Stimulated activated CD4-positive, alpha-beta T cell treated with anti-CD3 and anti-CD28 coated beads, Interleukin-2, amount 100 ng/mL, for 4 hours (primary cell): ENCODE data around the gene RET.

ENCODE experiments used
- DNase-seq: peaks from one replicate; pipeline ENCODE4 v3.0.0-alpha.2; 2020; ENCODE audit warnings: low read depth

RET gene

DNA sequence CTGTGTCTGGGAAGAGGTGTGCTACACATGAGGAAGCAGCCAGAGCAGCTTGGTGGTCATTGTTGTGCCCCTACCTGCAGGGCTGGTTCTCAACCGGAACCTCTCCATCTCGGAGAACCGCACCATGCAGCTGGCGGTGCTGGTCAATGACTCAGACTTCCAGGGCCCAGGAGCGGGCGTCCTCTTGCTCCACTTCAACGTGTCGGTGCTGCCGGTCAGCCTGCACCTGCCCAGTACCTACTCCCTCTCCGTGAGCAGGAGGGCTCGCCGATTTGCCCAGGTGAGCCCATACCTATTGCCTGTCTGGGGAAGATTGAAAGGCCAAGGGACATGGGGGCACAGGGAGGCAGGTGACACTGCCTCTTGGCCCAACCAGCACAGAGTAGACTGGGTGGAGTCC, 32.1 kb downstream of the RET start:
- no peak for DNase-seq

DNA sequence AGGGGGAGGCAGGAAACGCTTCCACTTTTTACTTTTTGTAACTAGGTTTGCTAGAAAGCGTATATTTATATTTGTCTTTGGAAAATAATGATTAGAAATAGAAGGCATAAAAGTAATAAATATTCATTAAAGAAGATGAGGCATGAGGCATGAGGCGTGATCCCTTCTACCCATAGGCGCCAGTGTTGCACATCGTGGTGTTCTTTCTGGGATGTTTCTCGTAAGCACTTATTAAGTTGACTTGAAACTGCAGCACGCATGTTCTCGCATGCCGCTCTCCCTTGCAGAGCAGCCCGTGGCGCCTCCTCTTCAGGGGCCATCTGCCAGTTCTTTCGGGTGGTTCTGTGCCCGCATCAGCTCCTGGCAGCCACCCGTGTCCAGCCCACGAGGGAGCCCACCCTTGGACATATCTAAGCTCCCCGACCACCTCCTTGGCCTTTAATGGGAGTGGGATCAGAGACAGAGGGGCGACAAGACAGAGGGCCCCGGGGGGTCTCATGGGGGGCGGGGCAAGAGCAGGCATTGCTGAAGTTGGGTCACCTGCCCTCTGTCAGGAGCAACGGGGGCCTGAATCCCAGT, 32.9 kb downstream of the RET start:
- DNase-seq = no peak

DNA sequence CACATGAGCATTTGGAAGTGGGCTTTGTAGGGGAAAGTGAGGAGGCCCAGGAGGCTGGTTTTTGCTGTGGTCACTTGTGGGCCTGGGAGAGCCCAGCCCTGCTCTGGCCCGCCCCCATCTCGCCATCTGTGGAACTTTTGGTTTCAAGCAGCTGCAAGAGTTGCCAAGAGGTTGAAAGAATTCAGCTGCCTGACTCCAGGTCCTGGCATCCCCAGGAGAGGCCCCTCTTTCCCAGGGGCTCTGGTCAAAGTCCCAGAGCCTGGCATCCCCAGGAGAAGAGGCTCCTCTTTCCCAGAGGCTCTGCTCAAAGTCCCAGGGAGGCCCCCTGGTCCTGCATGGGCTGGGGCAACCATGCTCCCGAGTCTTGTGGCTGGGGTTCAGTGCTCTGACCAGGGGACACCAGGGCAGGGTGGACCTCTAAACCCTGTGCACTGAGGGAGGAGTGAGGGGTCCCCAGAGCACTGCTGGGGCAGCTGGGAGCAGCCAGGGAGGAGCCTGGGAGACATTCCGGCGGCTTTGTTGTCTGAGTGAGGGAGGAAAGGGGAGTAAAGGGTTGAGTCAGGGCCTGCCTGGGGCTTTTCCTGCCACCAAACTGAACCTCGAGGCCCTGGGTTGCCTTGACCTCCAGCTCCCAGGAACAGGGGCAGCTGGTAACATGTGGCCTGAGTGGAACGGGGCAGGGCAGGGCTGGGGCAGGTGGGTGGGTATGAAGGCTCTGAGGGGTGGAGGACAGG, 33.6 kb downstream of the RET start:
- DNase-seq = no peak

DNA sequence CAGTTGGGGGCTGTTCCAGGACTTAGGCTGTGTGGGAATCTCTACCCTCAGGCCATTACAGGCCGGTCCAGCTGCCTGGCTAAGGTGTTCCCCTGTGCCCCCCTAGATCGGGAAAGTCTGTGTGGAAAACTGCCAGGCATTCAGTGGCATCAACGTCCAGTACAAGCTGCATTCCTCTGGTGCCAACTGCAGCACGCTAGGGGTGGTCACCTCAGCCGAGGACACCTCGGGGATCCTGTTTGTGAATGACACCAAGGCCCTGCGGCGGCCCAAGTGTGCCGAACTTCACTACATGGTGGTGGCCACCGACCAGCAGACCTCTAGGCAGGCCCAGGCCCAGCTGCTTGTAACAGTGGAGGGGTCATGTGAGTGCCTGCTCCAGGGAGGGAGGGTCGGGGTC, 34.2 kb downstream of the RET start:
- DNase-seq = no peak

DNA sequence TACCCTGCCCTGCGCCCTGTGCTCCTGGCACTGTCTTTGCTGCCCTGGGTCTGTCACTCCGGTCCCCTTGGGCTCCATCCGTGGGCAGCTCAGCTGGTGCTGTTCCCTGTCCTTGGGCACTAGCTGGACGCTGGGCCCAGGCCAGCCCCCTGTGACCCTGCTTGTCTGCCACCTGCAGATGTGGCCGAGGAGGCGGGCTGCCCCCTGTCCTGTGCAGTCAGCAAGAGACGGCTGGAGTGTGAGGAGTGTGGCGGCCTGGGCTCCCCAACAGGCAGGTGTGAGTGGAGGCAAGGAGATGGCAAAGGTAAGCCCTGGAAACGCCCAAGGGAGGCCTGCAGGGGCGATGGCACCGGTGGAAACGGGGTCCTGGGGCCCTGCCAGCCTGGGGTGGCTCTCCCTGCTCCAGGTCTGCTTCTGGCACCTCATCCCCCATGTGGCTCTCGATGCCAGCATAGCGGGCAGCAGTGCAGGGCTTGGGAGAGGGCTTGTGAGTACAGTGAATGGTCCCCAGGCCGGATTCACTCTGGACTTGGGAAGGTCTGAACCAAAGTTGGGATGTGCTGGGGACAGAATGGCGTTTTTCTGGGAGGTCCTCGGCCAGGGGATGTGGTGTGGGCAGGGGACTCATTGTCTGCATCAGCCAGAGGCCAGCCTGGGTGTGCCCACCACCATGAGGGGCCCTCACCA, 35.2 kb downstream of the RET start:
- no peak for DNase-seq

DNA sequence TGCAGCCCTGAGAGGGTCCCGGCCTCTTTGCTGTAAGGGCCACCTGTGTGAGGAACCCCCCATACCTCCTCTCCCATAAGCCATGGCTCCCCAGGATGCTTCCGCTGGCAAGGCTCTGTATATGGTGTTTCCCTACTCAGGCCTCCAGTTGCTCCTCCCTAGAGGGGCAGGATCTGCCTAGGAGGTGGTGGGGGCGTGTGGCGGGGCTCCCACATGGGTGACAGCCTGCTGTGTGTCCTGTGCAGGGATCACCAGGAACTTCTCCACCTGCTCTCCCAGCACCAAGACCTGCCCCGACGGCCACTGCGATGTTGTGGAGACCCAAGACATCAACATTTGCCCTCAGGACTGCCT, 35.7 kb downstream of the RET start:
- no peak for DNase-seq

DNA sequence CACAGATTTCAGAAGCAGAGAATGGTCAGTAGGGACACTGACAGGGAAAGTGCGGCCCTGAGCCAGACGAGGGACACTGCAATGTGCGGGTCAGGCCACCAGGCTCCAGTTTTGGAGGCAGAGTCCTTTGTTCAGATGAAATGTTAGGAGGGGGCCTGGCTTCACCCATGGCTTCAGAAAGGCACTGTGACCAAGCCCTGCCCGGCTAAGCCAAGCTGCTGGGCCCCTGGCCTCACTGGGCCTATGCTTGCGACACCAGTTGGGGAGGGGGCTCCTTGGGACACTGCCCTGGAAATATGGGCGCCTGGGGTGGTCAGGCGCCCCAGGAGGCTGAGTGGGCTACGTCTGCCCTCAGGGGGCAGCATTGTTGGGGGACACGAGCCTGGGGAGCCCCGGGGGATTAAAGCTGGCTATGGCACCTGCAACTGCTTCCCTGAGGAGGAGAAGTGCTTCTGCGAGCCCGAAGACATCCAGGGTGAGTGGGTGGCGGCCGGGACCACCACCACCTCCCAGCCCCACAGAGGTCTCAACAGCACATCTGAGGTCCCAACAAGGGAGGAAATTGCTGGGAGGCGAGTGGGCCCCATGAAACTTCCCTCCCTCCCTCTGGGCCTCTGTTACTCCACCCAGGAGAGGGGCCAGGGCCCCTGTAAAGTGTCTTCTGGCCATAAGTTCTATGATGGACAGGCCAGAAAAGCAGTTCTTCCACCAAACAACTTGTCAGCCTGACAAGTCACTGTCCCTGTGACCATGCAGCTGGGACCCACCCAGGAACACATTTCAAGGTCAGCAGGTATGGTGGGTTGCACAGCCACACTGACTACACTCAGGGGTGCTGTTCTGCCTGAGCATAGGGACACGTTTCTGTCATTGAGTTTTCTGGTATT, 36.6 kb downstream of the RET start:
- no peak for DNase-seq

DNA sequence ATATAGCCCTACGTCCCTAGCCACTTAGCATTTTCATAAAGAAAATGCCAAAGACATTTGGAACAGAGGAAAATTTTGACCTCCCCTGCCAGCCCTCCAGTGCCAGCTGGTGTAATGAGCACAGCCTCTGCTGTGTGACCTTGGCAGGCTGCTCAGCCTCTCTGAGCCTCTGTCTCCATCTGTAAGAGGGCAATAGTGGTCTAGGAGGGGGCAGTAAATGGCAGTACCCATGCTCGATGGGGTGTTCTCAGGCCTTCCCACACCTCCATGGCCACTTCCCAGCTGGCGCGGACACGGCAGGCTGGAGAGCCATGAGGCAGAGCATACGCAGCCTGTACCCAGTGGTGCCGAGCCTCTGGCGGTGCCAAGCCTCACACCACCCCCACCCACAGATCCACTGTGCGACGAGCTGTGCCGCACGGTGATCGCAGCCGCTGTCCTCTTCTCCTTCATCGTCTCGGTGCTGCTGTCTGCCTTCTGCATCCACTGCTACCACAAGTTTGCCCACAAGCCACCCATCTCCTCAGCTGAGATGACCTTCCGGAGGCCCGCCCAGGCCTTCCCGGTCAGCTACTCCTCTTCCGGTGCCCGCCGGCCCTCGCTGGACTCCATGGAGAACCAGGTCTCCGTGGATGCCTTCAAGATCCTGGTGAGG, 37.3 kb downstream of the RET start:
- no peak for DNase-seq

DNA sequence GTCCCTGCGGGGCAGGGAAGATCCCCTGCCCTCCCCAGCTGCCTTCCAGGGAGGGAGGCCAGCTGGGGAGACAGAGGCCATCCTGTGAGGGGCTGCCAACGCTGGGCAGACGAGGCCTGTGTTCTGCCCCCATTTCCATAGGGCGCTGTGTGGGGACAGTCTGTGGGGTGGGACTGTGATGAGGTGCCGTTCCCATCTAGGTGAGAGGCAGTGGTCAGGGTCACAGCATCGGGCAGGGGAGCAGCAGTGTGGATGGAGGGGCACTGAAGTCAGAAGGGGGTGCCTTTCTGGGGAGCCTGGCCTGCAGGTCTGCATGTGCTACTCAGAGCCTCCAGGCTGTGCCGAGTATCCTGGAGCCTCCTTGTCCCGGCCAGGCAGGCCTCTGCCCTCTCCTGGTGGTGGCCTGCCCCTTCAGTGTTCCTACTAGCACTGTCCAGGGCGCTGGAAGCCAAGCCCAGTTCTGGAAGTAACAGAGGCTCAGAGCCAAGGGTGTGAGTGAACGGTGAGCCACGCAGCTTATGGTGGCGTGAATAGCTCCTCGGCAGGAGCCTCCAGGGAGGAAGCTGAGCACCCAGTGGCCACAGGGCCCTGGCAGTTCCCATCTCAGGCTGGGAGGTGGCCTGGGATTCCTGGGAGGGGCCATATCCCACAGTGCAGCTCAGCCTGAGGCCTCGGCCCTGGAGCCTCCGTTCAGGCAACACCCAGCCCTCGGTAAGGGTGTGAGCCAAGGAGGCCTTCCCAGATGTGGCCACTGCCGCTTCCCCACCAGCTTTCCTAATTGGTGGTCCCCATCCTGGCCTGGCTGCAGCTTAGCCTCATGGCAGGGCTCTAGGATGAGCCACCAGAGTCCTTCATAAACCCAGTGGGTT, 38.1 kb downstream of the RET start:
- DNase-seq = no peak

DNA sequence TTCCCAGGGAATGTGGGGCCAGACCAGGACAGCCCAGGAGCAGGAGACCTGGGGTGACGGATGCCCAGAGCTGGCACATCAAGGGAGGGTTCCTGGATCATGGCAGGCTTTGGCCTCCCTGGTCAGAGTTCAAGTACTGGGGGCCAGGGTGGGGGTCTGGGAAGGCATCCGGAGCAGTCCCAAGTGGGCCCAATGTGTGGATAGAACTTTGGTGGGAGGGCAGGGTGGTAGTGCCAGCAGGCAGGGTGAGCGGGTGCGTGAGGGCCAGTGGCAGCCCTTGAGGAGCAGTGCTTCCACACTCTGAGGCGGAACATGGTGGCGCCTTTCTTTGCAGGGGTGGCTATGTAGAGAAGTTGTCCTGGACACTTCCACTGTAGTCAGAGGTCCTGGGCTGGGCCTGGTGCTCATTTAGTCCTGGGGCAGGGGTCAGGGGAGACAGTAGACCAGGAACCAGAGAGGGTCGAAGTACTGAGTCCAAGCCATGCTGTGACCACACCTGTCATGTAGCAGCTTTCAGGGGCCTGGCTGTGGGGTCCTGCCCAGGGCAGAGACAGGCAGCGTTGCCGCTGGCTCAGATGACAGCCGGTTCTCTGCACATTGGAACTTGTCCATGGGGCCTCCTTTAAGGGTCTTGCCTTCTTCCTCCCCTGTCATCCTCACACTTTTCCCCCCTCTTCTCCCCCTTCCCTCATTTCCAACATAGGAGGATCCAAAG, 39.2 kb downstream of the RET start:
- no peak for DNase-seq

DNA sequence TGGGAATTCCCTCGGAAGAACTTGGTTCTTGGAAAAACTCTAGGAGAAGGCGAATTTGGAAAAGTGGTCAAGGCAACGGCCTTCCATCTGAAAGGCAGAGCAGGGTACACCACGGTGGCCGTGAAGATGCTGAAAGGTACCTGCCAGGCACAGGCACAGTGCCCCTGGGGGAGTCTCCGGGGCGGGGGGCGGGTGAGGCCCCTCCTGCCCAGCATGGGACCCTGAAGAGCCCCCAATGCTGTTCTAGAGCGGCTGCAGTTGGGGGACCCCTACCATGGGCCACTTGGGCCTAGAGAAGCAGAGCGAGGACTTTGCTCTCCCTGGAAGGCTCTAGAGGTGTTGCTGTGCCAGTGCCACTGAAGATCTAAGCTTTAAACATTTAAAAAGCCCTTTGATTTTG, 39.7 kb downstream of the RET start:
- no peak for DNase-seq

DNA sequence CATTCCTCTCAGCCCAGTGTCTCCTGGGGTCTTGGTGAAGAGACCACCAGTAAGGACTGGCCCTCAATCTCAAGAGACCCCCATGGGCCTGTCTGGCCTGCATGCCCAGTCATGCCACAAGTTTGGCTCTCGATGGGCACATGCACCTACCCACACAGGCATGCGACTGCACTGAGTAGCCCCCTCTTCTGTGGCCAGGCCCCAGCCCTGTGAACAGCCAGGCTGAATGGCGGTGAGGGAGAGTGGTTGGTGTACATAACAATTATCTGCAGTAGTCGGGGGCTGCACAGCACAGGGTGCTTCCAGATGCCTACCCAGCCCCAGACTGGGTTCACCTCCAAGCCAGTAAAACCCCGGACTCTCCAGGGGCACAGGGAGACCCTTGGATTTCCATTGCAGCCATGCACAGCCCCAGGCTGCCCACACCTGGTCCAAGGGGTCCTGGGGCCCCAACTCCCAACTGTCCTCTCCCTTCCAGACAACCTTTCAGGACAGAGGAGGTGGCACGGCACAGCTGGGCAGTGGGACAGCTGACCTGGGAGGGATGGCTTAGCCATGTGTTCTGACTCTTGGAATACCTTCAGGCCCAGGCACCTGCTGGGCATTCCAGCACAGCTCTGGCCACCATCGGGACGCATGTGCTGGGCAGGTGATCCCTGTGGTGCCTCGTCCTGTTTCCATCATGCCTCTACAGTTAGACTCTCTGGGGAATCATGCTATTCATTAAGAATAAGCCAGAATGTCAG, 40.3 kb downstream of the RET start:
- no peak for DNase-seq

DNA sequence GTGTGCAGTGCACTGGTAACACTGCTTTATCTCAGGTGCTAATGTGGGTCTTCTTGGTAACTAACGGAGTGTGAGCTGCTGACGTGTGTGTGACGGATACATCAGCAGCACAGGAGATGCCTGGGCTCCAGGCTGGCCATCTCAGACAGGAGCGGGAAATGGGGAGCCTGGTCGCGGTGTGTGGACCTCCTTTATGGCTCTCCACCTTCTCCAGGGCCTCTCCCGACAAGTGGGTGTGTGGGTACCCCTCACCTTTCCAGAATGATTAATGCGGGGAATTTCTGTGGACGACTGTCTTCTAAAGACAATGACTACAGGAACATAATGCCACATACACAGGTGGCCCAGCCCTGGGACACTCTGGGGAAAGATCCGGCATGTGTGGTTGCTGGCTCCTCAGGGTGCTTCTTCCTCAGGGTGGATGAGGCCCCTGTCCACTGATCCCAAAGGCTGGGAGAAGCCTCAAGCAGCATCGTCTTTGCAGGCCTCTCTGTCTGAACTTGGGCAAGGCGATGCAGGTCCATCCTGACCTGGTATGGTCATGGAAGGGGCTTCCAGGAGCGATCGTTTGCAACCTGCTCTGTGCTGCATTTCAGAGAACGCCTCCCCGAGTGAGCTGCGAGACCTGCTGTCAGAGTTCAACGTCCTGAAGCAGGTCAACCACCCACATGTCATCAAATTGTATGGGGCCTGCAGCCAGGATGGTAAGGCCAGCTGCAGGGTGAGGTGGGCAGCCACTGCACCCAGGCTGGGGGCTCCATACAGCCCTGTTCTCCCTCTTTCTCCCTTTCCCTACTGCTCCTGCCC, 41.1 kb downstream of the RET start:
- no peak for DNase-seq

DNA sequence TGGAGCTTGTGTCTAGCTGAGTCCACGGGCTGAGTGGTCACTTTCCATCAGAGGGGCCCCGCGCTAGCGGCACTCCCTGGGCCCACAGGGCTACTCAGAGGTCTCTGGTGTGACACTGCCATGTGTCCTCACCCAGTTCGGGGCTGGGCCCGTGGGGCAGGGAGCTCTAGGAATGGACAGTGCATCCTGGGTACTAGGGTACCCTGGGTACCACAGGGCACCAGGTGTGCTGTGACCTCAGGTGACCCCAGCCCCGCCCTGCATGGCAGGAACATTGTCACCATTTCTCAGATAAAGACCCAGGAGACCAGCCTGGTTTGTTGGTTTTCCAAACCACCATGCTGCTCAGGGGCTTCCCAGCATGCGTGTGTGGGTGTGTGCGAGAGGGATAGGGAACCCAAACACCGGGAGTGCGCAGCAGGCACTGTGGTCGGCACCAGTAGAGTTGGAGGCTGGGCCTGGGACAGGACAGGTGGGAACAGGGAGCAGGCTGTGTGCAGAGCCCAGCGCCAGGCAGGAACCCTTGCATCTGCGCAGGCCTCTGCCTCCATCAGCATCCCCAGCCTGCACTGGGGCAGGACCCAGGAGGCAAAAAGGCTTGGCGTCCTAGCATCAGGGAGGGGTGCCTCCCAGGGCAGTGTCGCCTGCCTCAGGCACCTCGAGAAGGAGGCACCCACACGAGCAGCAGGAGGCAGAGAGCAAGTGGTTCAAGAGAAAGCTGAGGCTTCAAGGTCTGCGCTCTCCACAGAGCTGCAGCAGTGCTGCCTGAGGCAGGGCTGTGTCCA, 42.0 kb downstream of the RET start:
- DNase-seq = no peak

DNA sequence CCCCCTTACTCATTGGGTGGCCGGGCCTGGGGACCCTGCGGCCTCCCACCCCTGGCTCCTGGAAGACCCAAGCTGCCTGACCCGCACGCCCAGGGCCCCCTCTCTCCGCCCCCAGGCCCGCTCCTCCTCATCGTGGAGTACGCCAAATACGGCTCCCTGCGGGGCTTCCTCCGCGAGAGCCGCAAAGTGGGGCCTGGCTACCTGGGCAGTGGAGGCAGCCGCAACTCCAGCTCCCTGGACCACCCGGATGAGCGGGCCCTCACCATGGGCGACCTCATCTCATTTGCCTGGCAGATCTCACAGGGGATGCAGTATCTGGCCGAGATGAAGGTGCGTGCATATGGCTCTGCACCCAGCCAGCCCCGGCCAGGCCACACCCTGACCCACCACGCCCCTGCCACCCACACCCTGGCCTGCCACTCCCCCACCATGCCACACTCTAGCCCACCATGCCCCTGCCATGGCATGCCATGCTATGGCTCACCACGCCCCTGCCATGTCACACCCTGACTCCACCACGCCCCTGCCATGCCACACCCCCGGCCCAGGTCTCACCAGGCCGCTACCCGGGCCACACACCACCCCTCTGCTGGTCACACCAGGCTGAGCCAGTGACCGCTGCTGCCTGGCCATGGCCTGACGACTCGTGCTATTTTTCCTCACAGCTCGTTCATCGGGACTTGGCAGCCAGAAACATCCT, 42.7 kb downstream of the RET start:
- no peak for DNase-seq

DNA sequence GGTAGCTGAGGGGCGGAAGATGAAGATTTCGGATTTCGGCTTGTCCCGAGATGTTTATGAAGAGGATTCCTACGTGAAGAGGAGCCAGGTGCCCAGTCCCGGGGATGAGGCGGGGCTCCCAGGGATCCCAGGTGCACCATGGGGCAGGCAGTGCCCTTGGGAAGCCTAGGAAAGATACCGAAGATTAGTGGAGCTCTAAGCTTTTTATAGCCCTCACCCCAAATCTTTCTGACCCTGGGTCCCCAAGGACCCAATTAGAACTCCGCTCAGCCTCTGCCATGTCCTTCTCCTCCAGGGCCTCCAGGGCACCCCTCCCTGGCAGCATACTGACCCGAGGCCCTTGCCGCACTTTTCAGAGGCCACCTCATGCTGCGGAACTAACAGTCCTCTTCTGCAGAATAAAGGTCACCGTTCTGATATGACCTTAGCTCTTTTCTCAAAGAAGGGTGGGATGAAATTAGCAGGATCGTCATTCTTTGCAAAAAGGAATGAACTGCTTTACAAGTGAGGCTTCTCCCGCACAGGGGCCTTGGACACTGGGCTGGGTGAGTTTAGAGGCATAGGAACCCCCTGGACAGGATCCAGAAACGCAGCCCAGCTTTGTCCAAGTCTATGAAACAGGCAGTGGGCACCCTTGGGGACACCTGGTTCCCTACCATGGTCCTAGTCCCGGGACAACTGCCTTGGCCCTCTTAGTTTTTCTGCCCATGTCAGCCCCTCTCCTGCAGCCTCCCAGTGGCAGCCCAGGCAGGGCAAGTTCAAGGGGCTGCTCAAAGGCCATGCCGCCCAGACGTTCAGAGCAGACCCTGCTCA, 43.5 kb downstream of the RET start:
- DNase-seq = no peak

DNA sequence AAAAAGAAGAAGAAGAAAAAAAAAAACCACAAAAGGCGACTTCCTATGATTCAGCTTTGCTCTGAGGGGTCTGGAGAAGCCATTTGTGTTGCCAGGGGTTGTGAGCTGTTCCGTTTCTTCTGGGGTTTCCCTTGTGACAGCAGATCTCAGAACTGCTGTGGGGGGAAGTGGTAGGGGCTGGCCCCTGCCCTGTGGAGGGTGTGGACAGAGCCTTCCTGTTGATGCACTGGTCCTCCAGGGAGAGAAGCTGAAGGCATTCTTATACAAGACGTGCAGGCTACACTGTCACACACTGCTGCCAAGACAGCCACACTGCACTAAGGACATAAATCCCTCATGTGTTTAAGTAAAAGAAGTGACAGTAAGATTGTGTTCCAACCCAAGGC, 44.1 kb downstream of the RET start:
- no peak for DNase-seq
